Measurements from ENCODE around the gene UBE3D. TPM values are rescaled to one million over a fixed set of nuclear protein-coding genes. Genes with fewer than 3 reads are reported as not detected.

Gene UBE3D
- total and polyA plus RNA-seq, 2 of the 8 experiments (the other 6 are each of a cell fraction or from before 2014, with no cell fraction given) = 5.7 to 16.3 TPM

DNA sequence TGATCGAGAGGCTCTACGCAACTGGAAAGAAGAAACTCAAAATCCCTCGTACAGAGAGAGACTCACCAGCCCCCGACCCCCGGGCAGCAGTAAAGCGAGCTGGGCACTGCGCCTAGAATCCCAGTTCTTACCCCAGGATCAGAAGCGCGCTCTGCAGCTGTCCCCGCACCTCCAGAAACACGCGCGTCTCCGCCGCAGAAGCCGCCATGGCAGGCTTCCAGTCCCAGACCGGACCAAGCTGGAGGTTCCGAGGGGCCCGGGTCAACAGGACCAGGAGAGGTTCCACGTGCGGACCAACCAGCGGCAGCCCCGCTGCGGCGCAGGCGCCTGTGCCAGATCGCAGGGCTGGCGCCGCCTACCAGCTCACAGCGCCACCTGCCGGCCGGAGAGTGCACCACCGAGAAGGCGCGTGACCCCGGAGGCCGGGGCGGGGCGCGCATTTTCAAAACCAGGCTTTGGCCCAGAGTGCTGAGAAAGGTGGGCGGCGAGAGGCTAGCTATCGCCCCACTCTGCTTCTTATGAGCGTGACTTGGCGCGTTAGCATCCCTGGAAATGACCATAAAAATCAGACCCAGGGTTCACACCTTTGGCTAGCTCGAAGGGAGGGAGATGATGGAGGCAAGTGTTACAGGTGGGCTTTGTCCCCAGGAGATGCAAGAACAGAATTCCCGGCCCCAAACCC lies at the start of gene UBE3D (continued):
- TF ChIP-seq, protein P1, sequence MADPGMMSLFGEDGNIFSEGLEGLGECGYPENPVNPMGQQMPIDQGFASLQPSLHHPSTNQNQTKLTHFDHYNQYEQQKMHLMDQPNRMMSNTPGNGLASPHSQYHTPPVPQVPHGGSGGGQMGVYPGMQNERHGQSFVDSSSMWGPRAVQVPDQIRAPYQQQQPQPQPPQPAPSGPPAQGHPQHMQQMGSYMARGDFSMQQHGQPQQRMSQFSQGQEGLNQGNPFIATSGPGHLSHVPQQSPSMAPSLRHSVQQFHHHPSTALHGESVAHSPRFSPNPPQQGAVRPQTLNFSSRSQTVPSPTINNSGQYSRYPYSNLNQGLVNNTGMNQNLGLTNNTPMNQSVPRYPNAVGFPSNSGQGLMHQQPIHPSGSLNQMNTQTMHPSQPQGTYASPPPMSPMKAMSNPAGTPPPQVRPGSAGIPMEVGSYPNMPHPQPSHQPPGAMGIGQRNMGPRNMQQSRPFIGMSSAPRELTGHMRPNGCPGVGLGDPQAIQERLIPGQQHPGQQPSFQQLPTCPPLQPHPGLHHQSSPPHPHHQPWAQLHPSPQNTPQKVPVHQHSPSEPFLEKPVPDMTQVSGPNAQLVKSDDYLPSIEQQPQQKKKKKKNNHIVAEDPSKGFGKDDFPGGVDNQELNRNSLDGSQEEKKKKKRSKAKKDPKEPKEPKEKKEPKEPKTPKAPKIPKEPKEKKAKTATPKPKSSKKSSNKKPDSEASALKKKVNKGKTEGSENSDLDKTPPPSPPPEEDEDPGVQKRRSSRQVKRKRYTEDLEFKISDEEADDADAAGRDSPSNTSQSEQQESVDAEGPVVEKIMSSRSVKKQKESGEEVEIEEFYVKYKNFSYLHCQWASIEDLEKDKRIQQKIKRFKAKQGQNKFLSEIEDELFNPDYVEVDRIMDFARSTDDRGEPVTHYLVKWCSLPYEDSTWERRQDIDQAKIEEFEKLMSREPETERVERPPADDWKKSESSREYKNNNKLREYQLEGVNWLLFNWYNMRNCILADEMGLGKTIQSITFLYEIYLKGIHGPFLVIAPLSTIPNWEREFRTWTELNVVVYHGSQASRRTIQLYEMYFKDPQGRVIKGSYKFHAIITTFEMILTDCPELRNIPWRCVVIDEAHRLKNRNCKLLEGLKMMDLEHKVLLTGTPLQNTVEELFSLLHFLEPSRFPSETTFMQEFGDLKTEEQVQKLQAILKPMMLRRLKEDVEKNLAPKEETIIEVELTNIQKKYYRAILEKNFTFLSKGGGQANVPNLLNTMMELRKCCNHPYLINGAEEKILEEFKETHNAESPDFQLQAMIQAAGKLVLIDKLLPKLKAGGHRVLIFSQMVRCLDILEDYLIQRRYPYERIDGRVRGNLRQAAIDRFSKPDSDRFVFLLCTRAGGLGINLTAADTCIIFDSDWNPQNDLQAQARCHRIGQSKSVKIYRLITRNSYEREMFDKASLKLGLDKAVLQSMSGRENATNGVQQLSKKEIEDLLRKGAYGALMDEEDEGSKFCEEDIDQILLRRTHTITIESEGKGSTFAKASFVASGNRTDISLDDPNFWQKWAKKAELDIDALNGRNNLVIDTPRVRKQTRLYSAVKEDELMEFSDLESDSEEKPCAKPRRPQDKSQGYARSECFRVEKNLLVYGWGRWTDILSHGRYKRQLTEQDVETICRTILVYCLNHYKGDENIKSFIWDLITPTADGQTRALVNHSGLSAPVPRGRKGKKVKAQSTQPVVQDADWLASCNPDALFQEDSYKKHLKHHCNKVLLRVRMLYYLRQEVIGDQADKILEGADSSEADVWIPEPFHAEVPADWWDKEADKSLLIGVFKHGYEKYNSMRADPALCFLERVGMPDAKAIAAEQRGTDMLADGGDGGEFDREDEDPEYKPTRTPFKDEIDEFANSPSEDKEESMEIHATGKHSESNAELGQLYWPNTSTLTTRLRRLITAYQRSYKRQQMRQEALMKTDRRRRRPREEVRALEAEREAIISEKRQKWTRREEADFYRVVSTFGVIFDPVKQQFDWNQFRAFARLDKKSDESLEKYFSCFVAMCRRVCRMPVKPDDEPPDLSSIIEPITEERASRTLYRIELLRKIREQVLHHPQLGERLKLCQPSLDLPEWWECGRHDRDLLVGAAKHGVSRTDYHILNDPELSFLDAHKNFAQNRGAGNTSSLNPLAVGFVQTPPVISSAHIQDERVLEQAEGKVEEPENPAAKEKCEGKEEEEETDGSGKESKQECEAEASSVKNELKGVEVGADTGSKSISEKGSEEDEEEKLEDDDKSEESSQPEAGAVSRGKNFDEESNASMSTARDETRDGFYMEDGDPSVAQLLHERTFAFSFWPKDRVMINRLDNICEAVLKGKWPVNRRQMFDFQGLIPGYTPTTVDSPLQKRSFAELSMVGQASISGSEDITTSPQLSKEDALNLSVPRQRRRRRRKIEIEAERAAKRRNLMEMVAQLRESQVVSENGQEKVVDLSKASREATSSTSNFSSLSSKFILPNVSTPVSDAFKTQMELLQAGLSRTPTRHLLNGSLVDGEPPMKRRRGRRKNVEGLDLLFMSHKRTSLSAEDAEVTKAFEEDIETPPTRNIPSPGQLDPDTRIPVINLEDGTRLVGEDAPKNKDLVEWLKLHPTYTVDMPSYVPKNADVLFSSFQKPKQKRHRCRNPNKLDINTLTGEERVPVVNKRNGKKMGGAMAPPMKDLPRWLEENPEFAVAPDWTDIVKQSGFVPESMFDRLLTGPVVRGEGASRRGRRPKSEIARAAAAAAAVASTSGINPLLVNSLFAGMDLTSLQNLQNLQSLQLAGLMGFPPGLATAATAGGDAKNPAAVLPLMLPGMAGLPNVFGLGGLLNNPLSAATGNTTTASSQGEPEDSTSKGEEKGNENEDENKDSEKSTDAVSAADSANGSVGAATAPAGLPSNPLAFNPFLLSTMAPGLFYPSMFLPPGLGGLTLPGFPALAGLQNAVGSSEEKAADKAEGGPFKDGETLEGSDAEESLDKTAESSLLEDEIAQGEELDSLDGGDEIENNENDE (IDR thresholded peaks at IDR 0.05; ENCODE audit: insufficient replicate concordance, low read length) = no peak
- TF ChIP-seq CREB1 (IDR thresholded peaks at IDR 0.05) (0 out of 2 replicates have a peak, but pooled peaks have one; percentile 53), NRF1 (IDR thresholded peaks at IDR 0.05; ENCODE audit: low read depth, low read length) (peak; percentile 63), CBX8 (IDR thresholded peaks at IDR 0.05; ENCODE audit: borderline replicate concordance, low read depth, low read length) (no peak), RNF2 (IDR thresholded peaks at IDR 0.05; ENCODE audit: borderline replicate concordance, low read depth, low read length, missing control alignments, poor library complexity, severe bottlenecking) (no peak), GTF2F1 (IDR thresholded peaks at IDR 0.05; ENCODE audit: borderline replicate concordance, low read depth, low read length) (peak; percentile 57; the same call in 1 of the 2 replicates), TAF1 (IDR thresholded peaks at IDR 0.05; ENCODE audit: low read depth, low read length) (peak; percentile 73)
- TF ChIP-seq, protein P2, sequence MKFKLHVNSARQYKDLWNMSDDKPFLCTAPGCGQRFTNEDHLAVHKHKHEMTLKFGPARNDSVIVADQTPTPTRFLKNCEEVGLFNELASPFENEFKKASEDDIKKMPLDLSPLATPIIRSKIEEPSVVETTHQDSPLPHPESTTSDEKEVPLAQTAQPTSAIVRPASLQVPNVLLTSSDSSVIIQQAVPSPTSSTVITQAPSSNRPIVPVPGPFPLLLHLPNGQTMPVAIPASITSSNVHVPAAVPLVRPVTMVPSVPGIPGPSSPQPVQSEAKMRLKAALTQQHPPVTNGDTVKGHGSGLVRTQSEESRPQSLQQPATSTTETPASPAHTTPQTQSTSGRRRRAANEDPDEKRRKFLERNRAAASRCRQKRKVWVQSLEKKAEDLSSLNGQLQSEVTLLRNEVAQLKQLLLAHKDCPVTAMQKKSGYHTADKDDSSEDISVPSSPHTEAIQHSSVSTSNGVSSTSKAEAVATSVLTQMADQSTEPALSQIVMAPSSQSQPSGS (IDR thresholded peaks at IDR 0.05; ENCODE audit: low read length) = no peak

Data from H1 (cell line).